ENCODE measurements around the gene MYCBPAP.

MYCBPAP gene

GRCh38 chr17:50520483-50520882 is 12.2 kb downstream of the MYCBPAP start:
- TF ChIP-seq CTCF (IDR thresholded peaks at IDR 0.05; ENCODE audit: borderline replicate concordance, insufficient read depth, low read depth, low read length): no peak

GRCh38 chr17:50521514-50521913 is 13.3 kb downstream of the MYCBPAP start:
- TF ChIP-seq CTCF (IDR thresholded peaks at IDR 0.05; ENCODE audit: borderline replicate concordance, insufficient read depth, low read depth, low read length): no peak
- no peak overlapping the region for H3K4me3 ChIP-seq (ENCODE audit: low read depth, low read length)

More at GRCh38 chr17:50520483-50520882, 12.2 kb downstream of the MYCBPAP start:
- H3K4me3 ChIP-seq (ENCODE audit: low read depth, low read length): no peak overlapping the region

- H3K4me3 ChIP-seq (ENCODE audit: low read depth, low read length): no peak overlapping the region
- TF ChIP-seq CTCF (IDR thresholded peaks at IDR 0.05; ENCODE audit: borderline replicate concordance, insufficient read depth, low read depth, low read length): no peak
Observed at GRCh38 chr17:50522766-50523165, 14.5 kb downstream of the MYCBPAP start.

- TF ChIP-seq CTCF (IDR thresholded peaks at IDR 0.05; ENCODE audit: borderline replicate concordance, insufficient read depth, low read depth, low read length): no peak
- H3K4me3 ChIP-seq (ENCODE audit: low read depth, low read length): no peak overlapping the region
Observed at GRCh38 chr17:50523208-50523607, 15.0 kb downstream of the MYCBPAP start.

GRCh38 chr17:50524838-50525237 is 16.6 kb downstream of the MYCBPAP start:
- no peak for TF ChIP-seq CTCF (IDR thresholded peaks at IDR 0.05; ENCODE audit: borderline replicate concordance, insufficient read depth, low read depth, low read length)
- no peak overlapping the region for H3K4me3 ChIP-seq (ENCODE audit: low read depth, low read length)

GRCh38 chr17:50527155-50527762 is 19.0 kb downstream of the MYCBPAP start:
- TF ChIP-seq CTCF (IDR thresholded peaks at IDR 0.05; ENCODE audit: borderline replicate concordance, insufficient read depth, low read depth, low read length): no peak
- no peak overlapping the region for H3K4me3 ChIP-seq (ENCODE audit: low read depth, low read length)

- H3K4me3 ChIP-seq (ENCODE audit: low read depth, low read length): no peak overlapping the region
- no peak for TF ChIP-seq CTCF (IDR thresholded peaks at IDR 0.05; ENCODE audit: borderline replicate concordance, insufficient read depth, low read depth, low read length)
Observed at GRCh38 chr17:50527949-50528474, 19.8 kb downstream of the MYCBPAP start.

Data from GM12875 (cell line).